Left renal cortex interstitium (tissue), 4 donors: Measurements from ENCODE around the gene VBP1. TPM values are rescaled to one million over a fixed set of nuclear protein-coding genes. Genes with fewer than 3 reads are reported as not detected.
"Not testable (repeated sequence)": the region's sequence is repeated elsewhere in the genome, so short reads cannot be mapped to it uniquely, and the experiment has no call there.

ENCODE experiments used
- DNase-seq, 4 donors: peaks; one replicate each; pipeline ENCODE4 v3.0.0-alpha.2; 2013; ENCODE audit warnings: low read depth in 4 of 4, low spot score in 2 of 4, missing footprints in 1 of 4
- polyA plus RNA-seq, 4 donors: library from polyadenylated mRNA; unstranded; fragments of 120-200 nt; gene quantifications; one replicate each; pipeline ENCODE4 v1.2.1, GENCODE V29; 2013; ENCODE audit not compliant: insufficient read length in 4 of 4

The VBP1 gene, protein sequence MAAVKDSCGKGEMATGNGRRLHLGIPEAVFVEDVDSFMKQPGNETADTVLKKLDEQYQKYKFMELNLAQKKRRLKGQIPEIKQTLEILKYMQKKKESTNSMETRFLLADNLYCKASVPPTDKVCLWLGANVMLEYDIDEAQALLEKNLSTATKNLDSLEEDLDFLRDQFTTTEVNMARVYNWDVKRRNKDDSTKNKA
- 10 to 100 TPM; 66.7 to 89.2 (median 79.6) TPM for polyA plus RNA-seq

DNA sequence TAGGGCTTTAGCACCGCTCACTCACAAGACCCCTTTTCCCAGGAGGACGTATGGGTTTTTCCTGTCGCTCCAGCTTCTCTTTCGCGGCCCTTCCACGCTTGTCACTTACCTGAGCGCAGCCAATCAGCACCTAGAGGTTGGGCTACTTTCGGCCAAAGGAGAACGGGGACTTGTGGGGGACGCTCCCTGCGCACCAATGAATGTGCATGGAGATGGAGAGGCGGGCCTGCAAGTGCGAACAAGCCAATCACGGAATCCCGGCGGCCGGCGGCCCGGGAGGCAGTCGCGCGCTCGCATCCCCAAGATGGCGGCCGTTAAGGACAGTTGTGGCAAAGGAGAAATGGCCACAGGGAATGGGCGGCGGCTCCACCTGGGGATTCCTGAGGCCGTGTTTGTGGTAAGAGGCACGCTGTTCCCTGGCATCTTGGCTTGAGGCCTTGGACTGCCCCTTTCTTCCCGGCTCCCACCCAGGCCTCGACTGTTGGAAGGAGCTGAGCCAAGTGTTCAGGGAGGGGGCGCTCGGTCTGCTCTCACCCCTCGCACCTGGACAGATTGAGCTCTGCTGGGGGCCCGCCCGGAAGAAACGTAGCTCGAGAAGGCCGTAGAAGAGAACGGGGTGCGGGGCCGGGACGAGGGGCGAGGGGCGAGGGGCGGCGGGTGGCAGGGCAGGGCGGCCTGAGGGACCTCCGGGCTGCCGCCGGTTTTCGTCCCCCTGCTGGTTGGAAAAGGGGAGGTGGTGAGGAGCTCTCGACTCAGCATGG is at the start of gene VBP1:
Gene VBP1 (plus strand): TSS at position 282 of the 761 bp plus-strand sequence. CDS start 23 bp downstream, at position 305.
- DNase-seq, result peak; percentile 61 to 81 (median 74)

DNA sequence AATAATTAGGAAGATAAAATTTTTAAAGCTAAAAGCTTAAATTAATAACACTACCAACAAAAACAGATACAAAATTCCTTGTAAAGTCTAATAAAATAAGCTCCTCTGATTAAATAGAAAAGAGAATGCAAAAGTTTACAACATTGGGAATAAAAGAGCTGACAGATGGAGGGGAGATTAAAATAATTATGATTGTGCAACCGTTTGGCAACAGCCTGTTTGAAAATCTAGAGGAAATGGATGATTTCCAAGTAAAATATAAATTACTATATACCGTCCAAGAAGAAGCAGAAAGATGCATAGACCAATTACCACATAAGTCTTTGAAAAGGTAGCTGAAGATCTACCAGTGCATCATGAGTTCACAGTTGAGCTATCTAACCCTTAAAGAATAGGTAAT is 46.4 kb upstream of the VBP1 start:
- DNase-seq, result no peak

DNA sequence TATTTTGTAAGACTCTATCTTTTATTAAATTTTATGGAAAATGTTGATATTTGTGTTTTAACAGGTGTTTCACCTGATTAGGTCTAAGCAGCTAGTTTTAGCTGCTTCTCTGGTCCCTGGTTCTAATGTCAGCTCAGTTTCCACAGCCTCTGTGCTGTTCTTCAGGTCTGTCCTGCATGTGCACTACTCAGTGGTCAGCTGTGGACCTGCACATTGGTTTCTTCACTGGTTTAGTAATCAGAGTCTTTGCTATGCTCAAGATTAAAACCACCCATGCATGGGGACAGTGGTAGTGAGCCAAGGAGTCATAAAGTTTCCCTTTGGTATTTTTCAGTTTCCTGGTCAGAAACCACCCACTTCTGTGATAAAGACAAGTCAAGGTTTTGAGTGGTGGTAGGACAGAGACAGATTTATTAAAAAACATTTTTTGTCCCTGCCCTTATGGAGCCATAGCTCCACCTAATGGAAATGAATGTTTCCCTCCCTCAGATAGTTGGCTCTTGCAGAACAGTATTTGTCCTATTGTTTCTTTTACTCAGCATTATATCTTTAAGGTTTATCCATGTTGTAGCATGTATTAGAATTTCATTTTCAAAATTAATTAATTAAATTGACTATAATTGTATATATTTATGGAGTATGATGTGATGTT is 36.8 kb upstream of the VBP1 start:
- DNase-seq, result no peak

DNA sequence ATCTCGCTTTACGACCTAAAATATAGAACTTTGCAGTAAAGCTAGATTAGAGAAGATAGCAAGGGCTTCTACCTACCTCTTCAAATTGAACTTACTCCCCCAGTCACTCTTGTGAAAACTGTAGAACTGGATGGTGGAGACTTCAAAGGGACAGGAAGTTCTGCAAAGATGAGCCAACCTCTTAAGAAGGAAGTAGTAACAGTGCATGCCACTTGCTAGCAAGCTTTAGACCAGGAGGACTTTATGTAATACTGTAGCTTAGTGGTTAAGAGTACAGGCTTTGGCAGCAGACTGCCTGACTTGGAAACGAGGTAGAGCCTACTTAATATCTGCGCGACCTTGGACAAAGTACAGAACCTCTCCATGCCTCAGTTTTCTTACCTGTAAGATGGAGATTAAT is 27.5 kb upstream of the VBP1 start:
- no peak for DNase-seq

DNA sequence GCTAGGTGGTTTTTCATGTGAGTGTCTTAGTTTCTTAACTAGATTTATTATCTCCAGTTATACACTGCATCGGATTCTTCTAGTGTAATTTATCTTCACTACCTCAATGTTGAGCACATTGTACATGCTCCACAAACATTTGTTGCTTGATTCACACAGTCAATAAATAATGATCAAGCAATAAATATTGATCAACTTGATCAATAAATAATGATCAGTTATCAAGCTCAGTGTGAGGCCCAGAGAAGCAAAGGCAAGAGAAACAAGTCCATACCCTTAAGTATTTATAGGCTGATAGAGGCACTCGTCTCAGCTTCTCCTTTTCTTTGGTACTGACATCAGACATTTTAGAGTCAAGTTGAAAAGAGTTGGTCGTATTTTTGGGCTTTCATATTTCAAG is 5.1 kb upstream of the VBP1 start:
- no peak for DNase-seq

DNA sequence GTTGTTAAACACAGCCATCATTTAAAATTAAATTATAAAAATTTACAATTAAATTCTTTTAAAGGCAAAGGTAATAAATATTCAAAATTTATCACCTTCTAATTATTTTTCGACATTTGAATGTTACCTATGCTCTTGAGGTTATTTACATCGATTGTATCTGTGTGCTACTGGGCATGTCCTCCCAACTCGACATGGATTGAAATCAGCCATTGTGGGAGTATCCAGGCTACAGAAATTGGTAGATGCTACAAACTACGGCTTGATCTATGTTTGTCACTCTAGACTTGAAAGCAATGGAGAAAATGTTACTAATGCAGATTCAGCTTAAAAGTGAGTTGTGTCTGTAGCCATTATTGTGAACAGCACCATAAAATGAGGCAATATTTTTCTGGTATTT is 2.5 kb upstream of the VBP1 start:
- no peak for DNase-seq

DNA sequence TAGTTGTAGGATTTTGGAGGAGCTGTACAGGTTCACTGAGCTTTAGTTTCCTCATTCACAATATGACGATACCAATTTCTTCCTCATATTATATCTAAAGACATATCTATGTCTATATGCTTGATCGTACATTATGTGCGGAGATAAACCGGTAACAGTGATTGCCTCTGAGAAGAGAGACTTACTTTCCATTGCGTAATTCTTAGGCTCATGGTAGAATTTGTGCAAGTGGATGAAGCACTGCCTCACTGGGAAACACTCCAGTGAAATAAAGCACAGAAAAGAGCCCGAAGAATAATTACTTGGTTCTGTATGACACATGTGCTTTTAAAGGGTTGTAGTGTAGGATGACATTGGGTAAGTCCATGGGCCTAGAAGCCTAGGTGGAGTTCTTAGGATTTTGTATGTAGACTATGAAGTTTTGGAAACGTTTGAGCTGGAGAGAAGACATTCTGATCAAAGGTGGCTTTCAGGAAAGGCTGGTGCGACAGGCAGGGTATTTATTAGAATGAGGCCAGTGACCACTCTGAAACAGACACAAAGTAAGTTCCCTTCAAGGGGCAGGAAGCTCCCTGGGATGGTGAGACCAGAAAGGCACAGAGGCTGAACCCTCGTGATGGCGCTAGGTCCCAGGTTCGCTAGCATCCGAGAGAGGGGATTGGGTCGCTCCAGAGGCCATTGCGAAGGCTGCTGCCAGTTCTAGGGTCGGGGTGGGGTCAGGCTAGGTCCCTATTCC is 649 bp upstream of the VBP1 start:
- no peak for DNase-seq

DNA sequence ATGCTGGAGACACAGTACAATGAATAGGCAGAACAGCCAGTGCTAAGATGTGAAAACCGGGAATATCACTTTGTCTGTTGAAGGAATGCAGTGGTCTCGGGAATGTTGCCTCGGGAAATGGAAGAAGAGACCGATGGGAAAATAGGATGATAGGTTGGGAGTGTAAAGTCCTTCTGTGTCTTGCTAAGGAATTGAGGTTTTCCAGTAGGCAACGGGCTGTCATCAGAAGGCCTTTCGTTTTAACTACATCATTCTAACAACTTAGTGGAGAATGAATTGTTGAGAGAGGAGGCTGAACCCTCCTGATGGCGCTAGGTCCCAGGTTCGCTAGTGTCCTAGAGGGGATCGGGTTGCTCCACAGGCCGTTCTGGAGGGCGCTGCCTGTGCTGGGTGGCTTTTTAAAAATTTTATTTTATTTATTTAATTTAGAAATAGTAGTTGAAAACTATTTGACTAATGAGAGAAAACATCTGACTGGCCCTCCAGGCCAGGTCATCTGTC is 730 bp downstream of the VBP1 start:
- DNase-seq, result peak in 3 of 4 donors; percentile 15 to 25 (median 19)

DNA sequence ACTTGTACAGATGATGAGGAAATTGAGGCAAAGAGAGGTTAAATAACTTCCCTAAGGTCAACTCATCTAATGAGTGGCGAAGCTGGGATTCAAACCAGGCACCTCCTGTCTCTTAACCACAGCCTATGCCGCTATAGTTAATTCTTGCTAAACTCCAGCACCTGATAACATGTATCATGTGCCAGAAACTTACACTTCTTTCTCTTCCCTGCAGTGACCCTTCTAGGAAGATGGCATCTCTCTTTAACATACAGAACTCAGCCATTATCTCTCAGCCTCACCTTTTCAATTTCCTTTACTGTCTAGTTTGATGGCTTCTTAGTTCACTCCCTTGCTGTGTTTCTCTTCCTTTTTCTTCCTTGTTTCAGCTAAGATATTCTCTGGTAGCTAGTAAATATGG is 2.5 kb downstream of the VBP1 start:
- DNase-seq, result no peak

DNA sequence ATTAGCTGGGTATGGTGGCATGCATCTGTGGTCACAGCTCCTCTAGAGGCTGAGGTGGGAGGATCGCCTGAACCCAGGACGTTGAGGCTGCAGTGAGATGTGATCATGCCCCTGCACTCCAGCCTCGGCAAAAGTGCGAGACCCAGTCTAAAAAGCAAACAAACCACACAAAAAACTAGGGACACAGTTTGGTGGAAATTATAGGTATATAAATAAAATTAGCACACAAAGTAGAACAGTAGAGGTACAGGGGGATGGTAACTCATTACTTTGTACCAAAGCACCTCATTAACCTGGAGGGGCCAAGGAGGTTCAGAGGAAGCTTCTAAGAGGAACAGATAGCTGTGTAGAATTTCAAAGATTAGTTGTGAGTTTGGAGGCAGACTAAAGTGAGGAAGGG is 5.1 kb downstream of the VBP1 start:
- no peak for DNase-seq

DNA sequence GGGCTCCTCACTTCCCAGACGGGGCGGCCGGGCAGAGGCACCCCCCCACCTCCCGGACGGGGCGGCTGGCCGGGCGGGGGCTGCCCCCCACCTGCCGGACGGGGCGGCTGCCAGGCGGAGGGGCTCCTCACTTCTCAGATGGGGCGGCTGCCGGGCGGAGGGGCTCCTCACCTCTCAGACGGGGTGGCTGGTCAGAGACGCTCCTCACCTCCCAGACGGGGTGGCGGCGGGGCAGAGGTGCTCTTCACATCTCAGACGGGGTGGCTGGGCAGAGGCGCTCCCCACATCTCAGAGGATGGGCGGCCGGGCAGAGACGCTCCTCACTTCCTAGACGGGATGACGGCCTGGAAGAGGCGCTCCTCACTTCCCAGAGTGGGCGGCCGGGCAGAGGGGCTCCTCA is 7.5 kb downstream of the VBP1 start:
- not testable (repeated sequence) for DNase-seq

DNA sequence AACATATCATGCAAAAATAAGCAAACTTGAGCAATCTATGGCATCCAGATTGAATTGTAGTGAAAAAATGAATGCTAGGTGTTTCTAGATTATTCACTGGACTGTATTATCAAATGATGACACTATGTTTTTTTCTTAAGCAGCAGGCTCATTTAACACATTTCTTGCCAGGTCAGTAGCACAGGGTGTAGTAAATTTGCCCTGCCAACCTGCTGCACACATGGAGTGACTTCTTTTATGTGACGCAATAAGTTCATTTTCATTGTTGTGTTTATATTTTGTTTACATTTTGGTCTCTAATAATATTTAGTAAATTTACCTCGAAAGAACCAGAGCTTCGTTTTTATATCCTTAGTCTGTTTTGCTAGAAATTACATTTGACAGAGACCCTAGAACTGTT is 9.5 kb downstream of the VBP1 start:
- no peak for DNase-seq

DNA sequence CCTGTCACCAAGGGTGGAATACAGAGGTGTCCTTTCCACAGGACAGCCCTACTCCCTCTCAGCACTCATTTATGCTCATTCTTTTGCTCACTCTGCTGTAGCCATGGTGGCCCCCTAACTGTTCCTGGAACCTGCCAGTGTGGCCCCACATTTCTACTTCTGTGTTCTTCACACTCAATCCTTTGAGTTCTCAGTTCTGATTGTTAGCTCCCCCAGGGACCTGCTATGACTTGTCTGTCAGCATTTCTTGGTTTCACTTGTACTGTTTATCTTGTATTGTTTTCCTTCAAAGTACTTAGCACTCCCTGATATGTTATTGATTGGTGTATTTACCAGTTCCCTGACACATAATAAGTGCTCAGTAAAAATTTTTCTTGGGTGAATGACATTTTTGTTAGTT is 14.9 kb downstream of the VBP1 start:
- DNase-seq, result no peak

DNA sequence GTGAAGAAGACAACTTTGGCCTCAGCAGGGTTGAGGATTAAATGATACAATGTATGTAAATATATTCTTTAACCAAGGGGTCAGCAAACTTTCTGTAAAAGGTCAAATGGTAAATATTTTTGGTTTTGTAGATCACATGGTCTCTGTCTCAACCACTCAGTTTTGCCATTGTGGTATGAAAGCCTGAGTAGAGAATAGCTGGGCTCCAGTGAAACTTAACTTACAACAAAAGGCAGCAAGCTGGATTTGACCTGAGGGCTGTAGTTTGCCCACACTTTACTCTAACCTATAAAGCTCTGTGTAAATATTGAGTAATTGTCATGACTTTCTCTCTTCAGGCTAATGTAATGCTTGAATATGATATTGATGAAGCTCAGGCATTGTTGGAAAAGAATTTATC is 19.6 kb downstream of the VBP1 start:
- no peak for DNase-seq

DNA sequence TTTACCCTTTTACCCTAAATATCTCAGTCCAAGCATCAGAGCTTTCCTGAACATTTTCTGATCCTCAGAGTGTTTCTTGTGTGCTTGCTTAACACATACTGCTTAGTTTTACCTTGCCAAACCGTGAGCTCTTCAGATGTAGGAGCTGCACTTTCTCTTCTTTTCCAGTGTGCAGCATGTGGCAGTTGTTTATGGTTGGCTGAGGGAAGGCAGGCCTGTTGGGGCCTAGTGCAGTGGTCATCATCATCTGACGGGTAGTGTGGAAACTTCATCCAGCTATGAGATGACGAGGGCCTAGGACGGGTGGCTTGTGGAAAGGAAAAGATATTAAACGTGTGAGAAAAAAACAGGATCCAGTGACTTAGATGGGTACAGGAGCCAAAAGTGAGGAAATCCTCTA is 21.5 kb downstream of the VBP1 start:
- DNase-seq, result no peak

DNA sequence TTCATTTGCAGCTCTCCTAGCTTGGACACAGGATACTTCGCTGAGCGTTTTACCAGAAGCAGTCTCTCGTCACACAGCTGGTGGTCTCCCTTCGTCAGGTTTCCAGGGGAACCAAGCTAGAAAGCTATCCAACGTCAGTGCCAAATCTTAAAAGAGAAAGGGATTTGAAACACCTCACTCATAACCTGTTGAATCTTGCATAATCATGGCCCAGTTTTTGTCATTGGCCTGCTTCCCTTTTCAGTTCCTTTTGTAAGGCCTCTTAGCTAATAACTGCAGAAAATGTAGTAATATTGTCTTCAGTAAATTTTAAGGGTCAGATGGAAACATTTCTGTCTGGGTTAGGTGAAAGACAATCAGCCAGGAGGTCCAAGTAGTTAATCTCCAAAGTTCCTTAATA is 26.0 kb downstream of the VBP1 start:
- DNase-seq, result no peak

DNA sequence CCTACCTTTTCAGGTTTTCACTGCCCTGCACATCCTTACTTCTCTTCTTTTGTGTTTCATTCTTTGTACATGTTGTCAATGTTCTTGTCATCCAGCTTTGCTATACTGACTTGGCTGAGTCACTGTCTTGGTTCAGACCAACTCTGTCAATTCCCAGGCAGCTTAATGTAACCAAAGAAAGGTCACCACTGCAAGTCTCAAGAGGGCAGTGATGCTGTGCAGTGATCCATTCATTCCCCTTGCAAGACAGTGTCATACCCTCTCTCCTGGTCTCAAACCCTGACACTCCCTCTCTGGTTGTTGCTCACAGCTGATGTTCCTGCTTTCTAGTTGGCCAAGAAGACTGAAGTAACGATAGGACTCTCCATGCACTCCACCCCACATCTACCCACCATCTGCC is 30.5 kb downstream of the VBP1 start:
- DNase-seq, result no peak

DNA sequence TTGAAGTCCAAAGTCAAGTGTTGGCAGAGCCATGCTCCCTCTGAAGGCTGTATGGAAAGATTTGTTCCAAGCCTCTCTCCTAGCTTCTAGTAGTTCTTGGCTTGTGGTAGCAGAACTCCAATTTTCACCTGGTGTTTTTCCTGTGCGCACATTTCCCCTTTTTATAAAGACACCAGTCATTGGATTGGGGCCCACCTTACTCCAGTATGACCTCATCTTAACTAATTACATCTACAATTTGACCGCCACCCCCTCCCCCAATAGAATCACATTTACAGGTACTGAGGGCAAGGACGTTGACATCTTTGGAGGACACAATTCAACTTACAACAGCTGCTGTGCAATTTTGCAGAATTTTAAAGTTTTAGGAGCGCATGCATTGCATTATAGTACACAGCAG is 31.2 kb downstream of the VBP1 start:
- DNase-seq, result no peak

DNA sequence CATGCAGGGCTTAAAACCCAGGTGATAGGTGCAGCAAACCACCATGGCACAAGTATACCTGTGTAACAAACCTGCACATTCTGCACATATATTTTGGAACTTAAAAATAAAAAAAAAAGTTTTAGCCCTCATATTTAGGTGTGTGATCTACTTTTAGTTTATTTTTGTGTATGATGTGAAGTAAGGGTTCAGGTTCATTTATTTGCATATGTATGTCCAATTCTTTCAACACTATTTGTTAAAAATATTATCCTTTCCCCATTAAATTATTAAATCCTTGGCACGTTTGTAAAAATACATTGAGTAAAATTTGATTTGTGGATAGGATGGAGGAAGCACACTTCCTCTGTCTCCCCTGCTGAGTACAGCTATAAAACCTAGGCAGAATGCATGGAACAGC is 35.1 kb downstream of the VBP1 start:
- DNase-seq, result no peak

DNA sequence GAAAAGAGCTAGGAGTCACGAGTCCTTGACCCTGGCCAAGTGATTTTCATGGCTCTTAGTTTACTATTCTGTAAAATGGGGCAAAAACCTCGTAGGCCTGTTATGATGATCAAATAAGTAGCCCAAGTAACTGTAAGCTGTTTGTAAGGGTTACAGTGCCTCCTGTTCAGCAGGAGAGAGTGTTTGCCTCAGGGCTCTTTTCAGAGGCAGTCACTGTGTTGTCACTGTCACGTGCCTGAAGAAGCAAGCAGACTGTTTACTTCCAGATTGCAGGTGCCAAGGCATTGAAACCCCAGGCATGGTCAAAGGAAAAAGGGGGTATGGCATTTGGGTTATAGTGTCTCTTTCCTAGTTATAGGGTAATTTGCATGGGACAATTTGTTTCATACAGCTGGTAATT is 43.5 kb downstream of the VBP1 start:
- no peak for DNase-seq
